Measurements from ENCODE around the gene ZBTB2.

DNA sequence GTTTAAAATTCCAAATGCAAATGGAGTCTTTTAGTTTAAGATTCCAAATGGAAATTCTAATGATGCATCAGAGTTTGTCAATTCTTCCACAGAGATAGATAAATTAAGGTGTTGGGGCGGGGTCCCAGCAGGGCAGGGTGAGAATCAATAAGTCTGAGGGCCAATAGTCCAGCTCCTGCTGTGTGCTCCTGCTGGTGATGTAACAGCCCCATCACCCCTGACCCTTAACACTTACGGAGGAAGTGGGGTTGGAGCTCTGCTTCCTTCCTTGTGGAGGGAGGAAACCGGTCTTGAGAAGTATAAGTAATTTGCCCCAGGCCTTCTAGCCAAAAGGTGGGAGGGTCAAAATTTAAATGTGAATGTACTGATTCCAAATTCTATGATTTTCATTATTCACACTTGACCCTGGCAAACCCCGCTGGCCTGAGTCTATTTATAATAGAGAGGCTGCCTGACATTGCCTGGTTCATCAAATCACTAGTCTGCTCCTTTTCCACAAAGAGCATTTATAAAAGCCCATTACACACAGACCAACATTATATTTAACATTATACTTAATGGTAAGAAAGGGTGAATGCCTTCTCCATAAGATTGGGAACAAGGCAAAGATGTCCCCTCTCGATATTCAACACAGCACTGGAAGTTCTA is 17.2 kb downstream of the ZBTB2 start:
- no peak for TF ChIP-seq EZH2phosphoT487 (IDR thresholded peaks at IDR 0.05; ENCODE audit: borderline replicate concordance, low read depth, low read length)
- TF ChIP-seq, protein P1, sequence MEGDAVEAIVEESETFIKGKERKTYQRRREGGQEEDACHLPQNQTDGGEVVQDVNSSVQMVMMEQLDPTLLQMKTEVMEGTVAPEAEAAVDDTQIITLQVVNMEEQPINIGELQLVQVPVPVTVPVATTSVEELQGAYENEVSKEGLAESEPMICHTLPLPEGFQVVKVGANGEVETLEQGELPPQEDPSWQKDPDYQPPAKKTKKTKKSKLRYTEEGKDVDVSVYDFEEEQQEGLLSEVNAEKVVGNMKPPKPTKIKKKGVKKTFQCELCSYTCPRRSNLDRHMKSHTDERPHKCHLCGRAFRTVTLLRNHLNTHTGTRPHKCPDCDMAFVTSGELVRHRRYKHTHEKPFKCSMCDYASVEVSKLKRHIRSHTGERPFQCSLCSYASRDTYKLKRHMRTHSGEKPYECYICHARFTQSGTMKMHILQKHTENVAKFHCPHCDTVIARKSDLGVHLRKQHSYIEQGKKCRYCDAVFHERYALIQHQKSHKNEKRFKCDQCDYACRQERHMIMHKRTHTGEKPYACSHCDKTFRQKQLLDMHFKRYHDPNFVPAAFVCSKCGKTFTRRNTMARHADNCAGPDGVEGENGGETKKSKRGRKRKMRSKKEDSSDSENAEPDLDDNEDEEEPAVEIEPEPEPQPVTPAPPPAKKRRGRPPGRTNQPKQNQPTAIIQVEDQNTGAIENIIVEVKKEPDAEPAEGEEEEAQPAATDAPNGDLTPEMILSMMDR (conservative IDR thresholded peaks at IDR 0.05; ENCODE audit: low read length), result no peak
